Large intestine (tissue), 3 donors: ENCODE results near the gene FAM240A. TPM values are rescaled to one million over a fixed set of nuclear protein-coding genes. Genes with fewer than 3 reads are reported as not detected.
"Not testable (repeated sequence)": the region's sequence is repeated elsewhere in the genome, so short reads cannot be mapped to it uniquely, and the experiment has no call there.

ENCODE experiments used
- DNase-seq, 2 donors: peaks; one replicate each; pipeline versions ENCODE4 v3.0.0 to v3.0.0-alpha.2; 2013
- H3K27ac ChIP-seq: one replicate; pipeline ENCODE4 v1.5.1; 2013; ENCODE audit warnings: low read length
- H3K27me3 ChIP-seq: 2 replicates; pipeline ENCODE4 v1.6.1; 2013; ENCODE audit warnings: low read length; ENCODE audit not compliant: control insufficient read depth, insufficient read depth
- H3K36me3 ChIP-seq: 2 replicates; pipeline ENCODE4 v1.6.1; 2013; ENCODE audit warnings: low read length; ENCODE audit not compliant: control insufficient read depth, insufficient read depth
- H3K4me1 ChIP-seq: one replicate; pipeline ENCODE4 v1.6.1; 2013; ENCODE audit warnings: low read length; ENCODE audit not compliant: control insufficient read depth, insufficient read depth
- H3K4me3 ChIP-seq: one replicate; pipeline ENCODE4 v1.5.1; 2013; ENCODE audit warnings: low read length
- H3K9me3 ChIP-seq: one replicate; pipeline ENCODE4 v1.6.1; 2013; ENCODE audit warnings: mild to moderate bottlenecking, low read depth, low read length, moderate library complexity; ENCODE audit not compliant: control insufficient read depth
- WGBS: methylation state at CpG from one replicate; pipeline ENCODE4 v1.1.5; 2013; ENCODE audit warnings: low lambda C conversion rate; ENCODE audit not compliant: insufficient coverage; 5-methylcytosine and 5-hydroxymethylcytosine counted together
- polyA plus RNA-seq: library from polyadenylated mRNA; unstranded; fragments of 120-200 nt; gene quantifications from one replicate; pipeline ENCODE4 v1.2.1, GENCODE V29; 2013

FAM240A gene
- polyA plus RNA-seq, 1 donor = not detected

- Histone ChIP-seq H3K36me3 (no peaks in the 10 kb centered on the region), H3K27ac (no peak overlapping the region), H3K4me1 (peaks cover 22% of the 10 kb centered on the region), H3K9me3 (no peaks in the 10 kb centered on the region), H3K27me3 (peaks cover 25% of the 10 kb centered on the region), H3K4me3 (no peak overlapping the region)
- WGBS = no CpG with 5 or more reads among the region's 11 CpGs
- no peak for DNase-seq
Observed at GRCh38 chr3:46575577-46576222, 36.6 kb upstream of the FAM240A start.

- Histone ChIP-seq H3K4me3 (peak overlapping the region; percentile 17), H3K36me3 (no peaks in the 10 kb centered on the region), H3K4me1 (peaks cover 22% of the 10 kb centered on the region), H3K27ac (no peak overlapping the region), H3K27me3 (peaks cover 25% of the 10 kb centered on the region), H3K9me3 (no peaks in the 10 kb centered on the region)
- no peak for DNase-seq
- 92% methylated on average over 3 of the region's 10 CpGs for WGBS
Observed at GRCh38 chr3:46576386-46576785, 35.9 kb upstream of the FAM240A start.

- DNase-seq = peak in 1 of 2 donors; percentile 62
- Histone ChIP-seq H3K9me3 (no peaks in the 10 kb centered on the region), H3K4me1 (peaks cover 22% of the 10 kb centered on the region), H3K27me3 (peaks cover 25% of the 10 kb centered on the region), H3K27ac (no peak overlapping the region), H3K36me3 (no peaks in the 10 kb centered on the region), H3K4me3 (peak overlapping the region; percentile 17)
- no CpG with 5 or more reads among the region's 21 CpGs for WGBS
Observed at GRCh38 chr3:46576879-46577278, 35.4 kb upstream of the FAM240A start.

GRCh38 chr3:46577580-46578249, 34.6 kb upstream of the FAM240A start:
- Histone ChIP-seq H3K4me1 (peaks cover 22% of the 10 kb centered on the region), H3K27me3 (peaks cover 25% of the 10 kb centered on the region)
- not testable (repeated sequence) for DNase-seq, H3K27ac ChIP-seq, H3K36me3 ChIP-seq, H3K9me3 ChIP-seq, H3K4me3 ChIP-seq
- 90% methylated on average over 2 of the region's 18 CpGs for WGBS

GRCh38 chr3:46578973-46579755, 33.2 kb upstream of the FAM240A start:
- H3K27me3 ChIP-seq = peaks cover 25% of the 10 kb centered on the region
- peaks cover 22% of the 10 kb centered on the region for H3K4me1 ChIP-seq
- no peak for DNase-seq
- no peaks in the 10 kb centered on the region for H3K9me3 ChIP-seq
- no peaks in the 10 kb centered on the region for H3K36me3 ChIP-seq
- WGBS = no CpG with 5 or more reads among the region's 10 CpGs
- H3K4me3 ChIP-seq = no peak overlapping the region
- H3K27ac ChIP-seq = no peak overlapping the region

- Histone ChIP-seq H3K36me3 (no peaks in the 10 kb centered on the region), H3K27me3 (peaks cover 24% of the 10 kb centered on the region), H3K4me1 (peaks cover 16% of the 10 kb centered on the region), H3K9me3 (no peaks in the 10 kb centered on the region), H3K4me3 (no peak overlapping the region), H3K27ac (no peak overlapping the region)
- WGBS = no CpG with 5 or more reads among the region's 14 CpGs
- no peak for DNase-seq
Observed at GRCh38 chr3:46579756-46580286, 32.5 kb upstream of the FAM240A start.

GRCh38 chr3:46580675-46581074, 31.6 kb upstream of the FAM240A start:
- Histone ChIP-seq H3K27ac (no peak overlapping the region), H3K27me3 (peaks cover 18% of the 10 kb centered on the region), H3K36me3 (no peaks in the 10 kb centered on the region), H3K9me3 (no peaks in the 10 kb centered on the region), H3K4me1 (peaks cover 7% of the 10 kb centered on the region), H3K4me3 (no peak overlapping the region)
- WGBS = no CpG with 5 or more reads among the region's 1 CpG
- no peak for DNase-seq

GRCh38 chr3:46584598-46585467, 27.5 kb upstream of the FAM240A start:
- no peak overlapping the region for H3K27ac ChIP-seq
- DNase-seq = no peak
- H3K9me3 ChIP-seq = no peaks in the 10 kb centered on the region
- H3K27me3 ChIP-seq = peaks cover 2% of the 10 kb centered on the region
- no peak overlapping the region for H3K4me3 ChIP-seq
- WGBS = no CpG with 5 or more reads among the region's 7 CpGs
- peaks cover 11% of the 10 kb centered on the region for H3K4me1 ChIP-seq
- H3K36me3 ChIP-seq = no peaks in the 10 kb centered on the region

GRCh38 chr3:46585799-46586693, 26.3 kb upstream of the FAM240A start:
- peak; percentile 42 to 78 for DNase-seq
- no peaks in the 10 kb centered on the region for H3K9me3 ChIP-seq
- WGBS = 60% methylated on average over 2 of the region's 5 CpGs
- H3K27me3 ChIP-seq = no peaks in the 10 kb centered on the region
- H3K27ac ChIP-seq = no peak overlapping the region
- no peaks in the 10 kb centered on the region for H3K36me3 ChIP-seq
- H3K4me3 ChIP-seq = no peak overlapping the region
- peaks cover 11% of the 10 kb centered on the region for H3K4me1 ChIP-seq
